ENCODE data around the gene CTIF. TPM values are rescaled to one million over a fixed set of nuclear protein-coding genes. Genes with fewer than 3 reads are reported as not detected.
A peak's percentile ranks its signal among the peaks of the same experiment; 100 is the strongest.

Gene CTIF
- total and polyA plus RNA-seq, 12 donors: 20.5 to 159 (median 57.0) TPM

- Histone ChIP-seq H3K27ac (no peak overlapping the region), H3K4me1 (replicated peaks in 1 of 2) (peaks cover 0 to 12% of the 10 kb centered on the region in 2 donors), H3K9me3 (replicated peaks in 1 of 3) (no peaks in the 10 kb centered on the region), H3K36me3 (replicated peaks in 1 of 2) (no peaks in the 10 kb centered on the region), H3K27me3 (no peaks in the 10 kb centered on the region), H3K4me3 (no peak overlapping the region)
- TF ChIP-seq, protein P1, sequence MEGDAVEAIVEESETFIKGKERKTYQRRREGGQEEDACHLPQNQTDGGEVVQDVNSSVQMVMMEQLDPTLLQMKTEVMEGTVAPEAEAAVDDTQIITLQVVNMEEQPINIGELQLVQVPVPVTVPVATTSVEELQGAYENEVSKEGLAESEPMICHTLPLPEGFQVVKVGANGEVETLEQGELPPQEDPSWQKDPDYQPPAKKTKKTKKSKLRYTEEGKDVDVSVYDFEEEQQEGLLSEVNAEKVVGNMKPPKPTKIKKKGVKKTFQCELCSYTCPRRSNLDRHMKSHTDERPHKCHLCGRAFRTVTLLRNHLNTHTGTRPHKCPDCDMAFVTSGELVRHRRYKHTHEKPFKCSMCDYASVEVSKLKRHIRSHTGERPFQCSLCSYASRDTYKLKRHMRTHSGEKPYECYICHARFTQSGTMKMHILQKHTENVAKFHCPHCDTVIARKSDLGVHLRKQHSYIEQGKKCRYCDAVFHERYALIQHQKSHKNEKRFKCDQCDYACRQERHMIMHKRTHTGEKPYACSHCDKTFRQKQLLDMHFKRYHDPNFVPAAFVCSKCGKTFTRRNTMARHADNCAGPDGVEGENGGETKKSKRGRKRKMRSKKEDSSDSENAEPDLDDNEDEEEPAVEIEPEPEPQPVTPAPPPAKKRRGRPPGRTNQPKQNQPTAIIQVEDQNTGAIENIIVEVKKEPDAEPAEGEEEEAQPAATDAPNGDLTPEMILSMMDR (IDR thresholded peaks at IDR 0.05): no peak
- TF ChIP-seq POLR2A (IDR thresholded peaks at IDR 0.05): no peak
- DNase-seq: no peak
- WGBS, 4 donors: 95 to 97% (median 96%) methylated on average over 5 of the region's 5 CpGs
- intact Hi-C loops (cut with DNase I): no loop called here
Measured at GRCh38 chr18:48577478-48578190, 38.8 kb downstream of the CTIF start.

DNA sequence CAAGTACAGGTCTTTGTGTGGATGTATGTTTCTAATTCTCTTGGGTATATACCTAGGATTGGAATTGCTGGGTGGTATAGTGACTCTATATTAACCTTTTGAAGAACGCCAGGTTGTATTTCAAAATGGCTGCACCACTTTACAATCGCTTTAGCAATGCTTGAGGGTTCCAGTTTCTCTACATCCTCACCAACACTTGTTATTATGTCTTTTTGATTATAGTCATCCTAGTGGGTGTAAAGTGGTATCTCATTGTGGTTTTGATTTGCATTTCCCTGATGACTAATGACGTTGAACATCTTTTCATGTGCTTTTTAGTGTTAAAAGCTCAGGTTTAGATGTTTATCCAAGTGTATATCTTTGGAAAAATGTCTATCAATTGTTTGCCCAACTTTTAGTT, 39.5 kb downstream of the CTIF start:
- H3K36me3 ChIP-seq (replicated peaks in 1 of 2): no peaks in the 10 kb centered on the region
- no peaks in the 10 kb centered on the region for H3K27me3 ChIP-seq
- H3K9me3 ChIP-seq (replicated peaks in 1 of 3): no peaks in the 10 kb centered on the region
- 89 to 96% (median 95%) methylated on average over 3 of the region's 3 CpGs for WGBS, 4 donors
- intact Hi-C loops (cut with DNase I): no loop called here
- no peak overlapping the region for H3K27ac ChIP-seq
- peaks cover 0 to 12% of the 10 kb centered on the region in 2 donors for H3K4me1 ChIP-seq (replicated peaks in 1 of 2)
- no peak for DNase-seq
- TF ChIP-seq POLR2A (IDR thresholded peaks at IDR 0.05): no peak
- TF ChIP-seq, protein P1 (IDR thresholded peaks at IDR 0.05): no peak
- H3K4me3 ChIP-seq: no peak overlapping the region

DNA sequence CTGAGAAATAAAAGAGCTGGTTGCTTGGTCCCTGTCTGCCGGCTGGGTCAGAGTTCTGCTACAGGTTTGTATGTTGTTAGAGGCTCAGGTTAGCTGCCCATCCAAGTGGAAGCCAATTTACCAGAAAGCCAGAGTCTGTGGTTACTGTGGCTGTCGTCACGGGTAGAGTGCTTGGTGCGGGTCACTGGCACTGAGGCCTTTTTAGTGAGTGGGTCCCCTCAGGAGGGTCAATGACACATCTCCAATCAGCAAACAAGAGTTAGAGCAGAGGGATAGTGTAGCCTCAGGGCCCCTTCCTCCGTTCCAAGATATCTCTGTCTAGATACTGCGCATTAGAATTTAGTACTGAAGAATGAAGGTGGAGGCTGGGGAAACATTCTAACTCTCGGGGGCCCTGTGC, 41.2 kb downstream of the CTIF start:
- Histone ChIP-seq H3K27me3 (no peaks in the 10 kb centered on the region), H3K27ac (peak overlapping the region in 1 of 5 donors; percentile 34), H3K4me1 (replicated peaks in 1 of 2) (peaks cover 0 to 12% of the 10 kb centered on the region in 2 donors), H3K4me3 (no peak overlapping the region), H3K36me3 (replicated peaks in 1 of 2) (no peaks in the 10 kb centered on the region), H3K9me3 (replicated peaks in 1 of 3) (no peaks in the 10 kb centered on the region)
- no peak for DNase-seq
- intact Hi-C loops (cut with DNase I): no loop called here
- WGBS, 4 donors: 87 to 98% (median 96%) methylated on average over 4 to 7 of the region's 7 CpGs
- TF ChIP-seq, protein P1 (IDR thresholded peaks at IDR 0.05): no peak
- TF ChIP-seq POLR2A (IDR thresholded peaks at IDR 0.05): no peak

DNA sequence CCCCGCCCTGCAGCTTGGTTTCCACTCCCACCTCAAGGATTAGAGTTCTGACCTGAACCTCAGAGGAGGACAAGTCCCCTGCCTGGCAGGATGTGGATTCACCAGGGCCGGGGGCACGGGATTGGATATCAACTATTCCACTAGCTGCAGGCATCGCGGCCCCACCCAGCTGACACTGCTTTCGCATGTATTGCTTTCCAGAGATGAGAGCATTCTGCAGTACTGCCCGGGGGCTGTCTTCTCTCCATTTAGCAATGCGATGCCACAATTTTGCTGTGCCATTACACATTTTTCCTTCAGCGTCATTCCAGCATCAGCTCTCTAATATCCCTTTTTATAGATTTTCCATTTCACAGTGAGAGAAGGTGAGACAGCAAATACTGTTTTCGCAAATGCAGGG, 42.0 kb downstream of the CTIF start:
- TF ChIP-seq POLR2A (IDR thresholded peaks at IDR 0.05): no peak
- TF ChIP-seq, protein P1 (IDR thresholded peaks at IDR 0.05): no peak
- peaks cover 0 to 12% of the 10 kb centered on the region in 2 donors for H3K4me1 ChIP-seq (replicated peaks in 1 of 2)
- intact Hi-C loops (cut with DNase I): no loop called here
- no peaks in the 10 kb centered on the region for H3K27me3 ChIP-seq
- WGBS, 4 donors: 84 to 90% (median 86%) methylated on average over 10 of the region's 10 CpGs
- H3K9me3 ChIP-seq (replicated peaks in 1 of 3): no peaks in the 10 kb centered on the region
- no peaks in the 10 kb centered on the region for H3K36me3 ChIP-seq (replicated peaks in 1 of 2)
- peak overlapping the region in 1 of 5 donors; percentile 34 for H3K27ac ChIP-seq
- no peak overlapping the region for H3K4me3 ChIP-seq
- peak in 1 of 7 donors; percentile 81 for DNase-seq
